ENCODE data around the gene JPT2. TPM values are rescaled to one million over a fixed set of nuclear protein-coding genes. Genes with fewer than 3 reads are reported as not detected.

JPT2 gene
- total RNA-seq, 2 experiments from 2014 or later, result 61.5 to 62.2 TPM

- CTCF ChIA-PET, result no interaction called here
- intact Hi-C loops (cut with micrococcal nuclease), result no loop called here
- Mint-ChIP-seq H3K36me3 (ENCODE audit: low read depth) (peaks cover 44% of the 10 kb centered on the region), H3K4me1 (ENCODE audit: low read depth) (peaks cover 5% of the 10 kb centered on the region), H3K27ac (no peak overlapping the region), H3K27me3 (no peaks in the 10 kb centered on the region), H3K9me3 (no peaks in the 10 kb centered on the region), H3K4me3 (no peak overlapping the region)
- TF ChIP-seq CTCF (IDR thresholded peaks at IDR 0.05), result no peak
- no peak for DNase-seq
- ATAC-seq, result no peak
- POLR2A ChIA-PET, result no interaction called here
Observed at GRCh38 chr16:1687427-1688316, 9.6 kb downstream of the JPT2 start.

DNA sequence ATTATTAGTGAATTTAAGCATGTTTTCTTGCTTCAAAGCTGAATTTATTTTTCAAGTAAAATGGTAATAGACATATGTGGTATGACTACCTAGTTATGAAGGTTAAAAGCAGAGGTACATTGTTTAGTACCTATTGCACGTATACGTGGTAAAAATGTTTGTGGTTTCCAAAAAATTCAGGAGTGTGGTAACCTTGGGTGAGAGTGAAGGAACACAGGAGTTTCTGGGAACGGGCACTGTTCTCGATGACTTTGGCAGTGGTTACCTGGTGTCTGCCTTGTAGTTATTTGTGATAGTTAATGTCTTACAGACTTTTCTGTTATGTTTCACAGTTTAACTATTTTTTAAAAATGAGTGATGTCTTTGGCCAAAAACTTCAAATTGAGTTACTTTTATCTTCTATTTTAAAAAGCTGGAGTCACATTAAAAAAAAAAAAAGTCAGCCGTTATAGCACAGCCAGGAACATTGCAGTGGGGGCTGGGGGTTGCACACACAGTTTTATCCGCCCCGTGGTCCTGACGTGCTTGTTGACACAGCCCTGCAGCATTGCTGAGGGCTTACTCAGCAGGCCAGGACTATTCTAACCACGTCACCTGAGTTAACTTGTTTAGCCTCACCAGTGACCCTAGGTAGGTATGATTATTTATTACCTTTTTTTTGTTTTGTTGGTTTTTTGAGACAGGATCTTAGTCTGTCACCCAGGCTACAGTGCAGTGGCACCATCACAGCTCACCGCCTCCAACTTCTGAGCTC, 10.9 kb downstream of the JPT2 start:
- CTCF ChIA-PET, result no interaction called here
- H3K4me1 Mint-ChIP-seq (ENCODE audit: low read depth), result peaks cover 5% of the 10 kb centered on the region

GRCh38 chr16:1689853-1690252, 11.8 kb downstream of the JPT2 start:
- intact Hi-C loops (cut with micrococcal nuclease), result no loop called here
- ATAC-seq (no peak), DNase-seq (no peak)
- ChIA-PET POLR2A (interaction anchor here (1.2 kb wide), 1 partner anchor 16 kb away, joined by 3 read pairs; the partner anchor contains the start of gene MAPK8IP3), CTCF (no interaction called here)
- no peaks in the 10 kb centered on the region for H3K27me3 Mint-ChIP-seq
- H3K27ac Mint-ChIP-seq, result no peak overlapping the region
- no peaks in the 10 kb centered on the region for H3K9me3 Mint-ChIP-seq
- peaks cover 58% of the 10 kb centered on the region for H3K36me3 Mint-ChIP-seq (ENCODE audit: low read depth)
- no peak overlapping the region for H3K4me3 Mint-ChIP-seq
- no peak for TF ChIP-seq CTCF (IDR thresholded peaks at IDR 0.05)
- peaks cover 5% of the 10 kb centered on the region for H3K4me1 Mint-ChIP-seq (ENCODE audit: low read depth)

More for the DNA sequence above, 10.9 kb downstream of the JPT2 start:
- DNase-seq, result no peak
- TF ChIP-seq CTCF (IDR thresholded peaks at IDR 0.05), result no peak
- Mint-ChIP-seq H3K27ac (no peak overlapping the region), H3K4me3 (no peak overlapping the region), H3K9me3 (no peaks in the 10 kb centered on the region), H3K27me3 (no peaks in the 10 kb centered on the region), H3K36me3 (ENCODE audit: low read depth) (peaks cover 52% of the 10 kb centered on the region)
- ATAC-seq, result no peak
- POLR2A ChIA-PET, result no interaction called here
- intact Hi-C loops (cut with micrococcal nuclease), result no loop called here

DNA sequence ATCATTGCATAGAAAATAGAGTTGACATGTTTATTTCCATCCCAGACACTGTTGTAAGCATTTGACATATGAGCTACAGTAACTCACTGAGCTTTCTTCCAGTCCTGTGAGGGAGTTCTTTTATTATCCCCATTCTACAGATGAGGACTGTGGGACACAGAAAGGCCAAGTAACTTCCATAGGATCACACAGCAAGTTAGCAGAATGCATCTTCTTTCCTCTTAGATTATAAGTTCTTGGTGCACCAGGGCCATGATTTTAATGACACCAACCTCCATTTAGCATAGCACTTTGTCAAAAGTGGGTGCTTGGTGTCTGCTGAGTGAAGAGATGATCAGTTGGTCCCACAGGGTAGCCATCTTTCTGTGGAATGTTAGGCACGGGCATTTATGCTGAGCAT, 12.7 kb downstream of the JPT2 start:
- Mint-ChIP-seq H3K4me3 (no peak overlapping the region), H3K27ac (no peak overlapping the region), H3K9me3 (no peaks in the 10 kb centered on the region), H3K36me3 (ENCODE audit: low read depth) (peaks cover 55% of the 10 kb centered on the region), H3K27me3 (no peaks in the 10 kb centered on the region), H3K4me1 (ENCODE audit: low read depth) (peaks cover 5% of the 10 kb centered on the region)
- no peak for TF ChIP-seq CTCF (IDR thresholded peaks at IDR 0.05)
- CTCF ChIA-PET, result no interaction called here
- POLR2A ChIA-PET, result interaction anchor here (1.2 kb wide), 1 partner anchor 15 kb away, joined by 3 read pairs; the partner anchor contains the start of gene MAPK8IP3
- no peak for ATAC-seq
- no peak for DNase-seq
- intact Hi-C loops (cut with micrococcal nuclease), result no loop called here

DNA sequence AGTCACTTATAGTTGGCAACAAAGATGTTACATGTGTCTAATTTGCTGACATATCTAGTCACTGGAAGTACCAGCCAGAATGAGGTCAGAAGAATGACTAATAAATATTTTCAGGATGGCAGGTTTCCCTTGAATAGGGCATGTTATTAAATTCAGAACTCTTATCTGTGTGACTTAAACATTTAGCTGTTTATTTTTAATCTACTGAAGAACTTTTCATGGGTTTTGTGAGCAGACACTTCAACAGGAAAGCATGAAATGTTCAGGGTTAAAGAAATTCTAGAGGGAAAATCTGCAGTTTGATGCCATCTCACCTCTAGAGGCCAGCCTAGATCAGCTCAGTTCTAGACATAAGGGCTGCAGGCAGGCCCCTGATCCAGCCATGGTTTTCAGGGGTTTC, 13.2 kb downstream of the JPT2 start:
- peaks cover 54% of the 10 kb centered on the region for H3K36me3 Mint-ChIP-seq (ENCODE audit: low read depth)
- ChIA-PET POLR2A (no interaction called here), CTCF (interaction anchor here (1.7 kb wide), 1 partner anchor 15 kb away, joined by 7 read pairs; the partner anchor contains the start of gene MAPK8IP3)
- no peak for TF ChIP-seq CTCF (IDR thresholded peaks at IDR 0.05)
- DNase-seq (no peak), ATAC-seq (no peak)
- H3K9me3 Mint-ChIP-seq, result no peaks in the 10 kb centered on the region
- no peak overlapping the region for H3K27ac Mint-ChIP-seq
- intact Hi-C loops (cut with micrococcal nuclease), result no loop called here
- H3K27me3 Mint-ChIP-seq, result no peaks in the 10 kb centered on the region
- H3K4me1 Mint-ChIP-seq (ENCODE audit: low read depth), result peaks cover 5% of the 10 kb centered on the region
- no peak overlapping the region for H3K4me3 Mint-ChIP-seq

Measured in activated CD8-positive, alpha-beta T cell treated with anti-CD3 and anti-CD28 coated beads for 36 hours (primary cell).